GM19455 (cell line): ENCODE measurements around the gene ZNF611.
A peak's percentile ranks its signal among the peaks of the same experiment; 100 is the strongest.
"Not testable (repeated sequence)": the region's sequence is repeated elsewhere in the genome, so short reads cannot be mapped to it uniquely, and the experiment has no call there.

Experiments
- ATAC-seq: cut with Tn5 transposase; IDR thresholded peaks from one replicate; pipeline ENCODE4 v1.9.1; 2021; ENCODE audit not compliant: unreplicated experiment

The ZNF611 gene

GRCh38 chr19:52720541-52720940, 14.3 kb downstream of the ZNF611 start:
- not testable (repeated sequence) for ATAC-seq

GRCh38 chr19:52716522-52716921, 18.3 kb downstream of the ZNF611 start:
- no peak for ATAC-seq

DNA sequence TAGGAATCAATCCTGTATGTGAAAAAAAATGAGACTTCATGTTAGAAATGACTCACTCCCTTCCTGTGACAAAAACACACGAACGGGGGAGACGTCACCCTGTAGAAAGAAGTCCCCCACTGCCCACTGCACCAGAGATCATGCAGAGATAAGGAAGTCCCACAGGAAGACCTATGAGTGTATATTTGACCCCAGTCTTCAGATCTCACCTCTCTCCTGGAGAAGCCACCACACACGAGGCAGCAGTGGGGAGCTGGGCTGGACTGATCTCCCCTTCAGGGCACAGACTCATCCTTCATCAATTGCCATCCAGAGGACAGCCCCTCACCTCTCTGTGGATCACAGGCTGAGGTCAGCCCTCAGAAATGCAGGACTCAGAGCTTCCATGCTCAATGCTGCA, 18.9 kb downstream of the ZNF611 start:
- ATAC-seq: not testable (repeated sequence)

GRCh38 chr19:52715330-52715729, 19.5 kb downstream of the ZNF611 start:
- ATAC-seq: not testable (repeated sequence)

DNA sequence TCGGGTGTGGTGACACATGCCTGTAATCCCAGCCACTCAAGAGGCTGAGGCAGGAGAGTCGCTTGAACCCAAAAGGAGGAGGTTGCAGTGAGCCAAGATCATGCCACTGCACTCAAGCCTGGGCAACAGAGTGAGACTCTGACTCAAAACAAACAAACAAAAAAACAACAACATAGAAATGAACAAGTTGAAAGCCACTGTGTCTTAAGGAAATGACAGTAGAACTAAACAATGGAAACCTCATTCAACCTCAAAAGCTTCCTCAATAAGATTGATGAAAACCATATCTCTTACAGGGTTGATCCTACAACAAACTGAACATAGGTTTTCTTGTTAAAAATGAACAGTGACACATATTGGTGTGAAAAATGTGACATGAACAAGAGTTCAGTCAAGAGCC, 21.8 kb downstream of the ZNF611 start:
- not testable (repeated sequence) for ATAC-seq

DNA sequence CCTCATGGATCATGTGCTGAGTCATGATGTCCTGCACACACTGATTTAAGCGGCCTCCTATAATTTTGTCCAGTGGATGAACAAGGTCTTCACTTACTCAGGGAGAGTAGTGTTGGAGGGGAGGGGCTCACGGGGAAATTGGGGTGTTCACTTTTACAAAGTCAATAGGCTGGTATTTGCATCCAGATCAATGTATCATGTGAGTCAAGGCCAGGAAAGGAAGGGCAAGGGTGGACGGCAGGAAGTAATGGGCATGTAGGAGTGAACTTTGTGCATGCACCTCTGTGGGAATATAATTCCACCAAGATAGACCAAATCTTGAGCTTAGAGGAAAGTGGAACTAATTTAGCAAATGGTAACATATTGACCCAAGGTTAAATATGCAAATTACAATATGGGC, 23.2 kb downstream of the ZNF611 start:
- ATAC-seq: not testable (repeated sequence)

- no peak for ATAC-seq
These were observed 24.3 kb downstream of the ZNF611 start for GRCh38 chr19:52710538-52710937.

GRCh38 chr19:52705615-52706014, 29.2 kb downstream of the ZNF611 start:
- not testable (repeated sequence) for ATAC-seq

DNA sequence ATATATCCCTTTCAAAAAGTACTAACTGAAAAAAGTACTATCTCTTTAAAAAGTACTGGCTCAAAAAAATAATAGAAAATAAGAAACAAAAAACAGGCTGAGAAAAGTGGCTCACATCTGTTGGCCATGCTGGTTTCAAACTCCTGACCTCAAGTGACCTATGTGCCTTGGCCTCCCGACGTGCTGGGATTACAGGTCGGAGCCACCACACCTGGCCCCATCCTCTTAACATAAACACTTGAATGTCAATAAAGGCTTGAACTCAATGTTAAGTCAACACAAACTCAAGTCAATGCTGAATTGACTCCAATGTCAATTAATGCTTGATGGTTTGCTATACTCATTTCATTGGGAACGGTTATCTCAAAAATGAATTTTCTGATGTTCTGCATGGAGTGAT, 30.9 kb downstream of the ZNF611 start:
- ATAC-seq: no peak

DNA sequence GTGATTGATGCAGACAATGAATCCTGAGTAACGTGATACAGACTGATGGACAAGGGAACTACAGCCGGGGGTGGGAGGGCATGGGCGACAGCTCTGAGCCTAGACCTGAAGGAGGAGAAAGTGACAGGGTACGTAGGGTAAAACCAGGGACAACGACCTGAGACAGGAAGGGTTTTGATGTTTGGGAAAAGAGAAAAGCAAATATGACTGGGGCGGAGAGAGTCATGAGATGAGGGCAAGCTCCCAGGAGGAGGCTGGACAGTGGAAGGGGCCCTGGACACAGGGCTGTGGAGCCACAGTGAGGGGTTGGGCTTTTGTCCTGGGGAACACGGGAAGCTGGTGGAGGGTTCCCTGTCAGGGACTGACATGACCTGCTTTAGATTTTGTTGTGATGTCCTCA, 34.2 kb downstream of the ZNF611 start:
- ATAC-seq: no peak

DNA sequence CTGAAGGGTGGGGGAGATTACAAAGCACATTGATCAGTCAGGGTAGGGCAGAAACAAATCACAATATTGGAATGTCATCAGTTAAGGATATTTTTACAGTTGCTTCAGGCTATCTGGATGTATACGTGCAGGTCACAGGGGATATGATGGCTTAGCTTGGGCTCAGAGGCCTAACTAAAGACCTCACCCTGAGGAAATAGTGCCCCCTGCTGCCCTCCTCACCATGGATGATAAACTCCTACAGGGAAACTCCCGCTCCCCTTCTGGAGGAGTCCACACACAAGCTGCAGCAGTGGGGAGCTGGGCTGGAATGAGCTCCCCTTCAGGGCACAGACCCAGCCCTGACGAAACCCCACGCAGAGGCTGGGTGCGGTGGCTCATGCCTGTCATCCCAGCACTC, 35.3 kb downstream of the ZNF611 start:
- ATAC-seq: not testable (repeated sequence)

GRCh38 chr19:52695996-52696395, 38.8 kb downstream of the ZNF611 start:
- no peak for ATAC-seq

DNA sequence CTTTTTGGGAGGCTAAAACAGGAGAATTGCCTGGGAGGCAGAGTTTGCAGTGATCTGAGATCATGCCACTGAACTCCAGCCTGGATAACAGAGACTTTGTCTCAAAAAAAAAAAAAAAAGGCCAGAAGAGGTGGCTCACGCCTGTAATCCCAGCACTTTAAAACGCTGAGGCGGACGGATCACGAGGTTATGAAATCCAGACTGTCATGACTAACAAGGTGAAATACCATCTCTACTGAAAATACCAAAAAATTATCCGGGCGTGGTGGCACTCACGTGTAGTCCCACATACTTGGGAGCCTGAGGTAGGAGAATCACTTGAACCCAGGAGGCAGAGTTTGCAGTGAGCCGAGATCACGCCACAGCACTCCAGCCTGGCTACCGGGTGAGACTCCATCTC, 39.9 kb downstream of the ZNF611 start:
- ATAC-seq: no peak

DNA sequence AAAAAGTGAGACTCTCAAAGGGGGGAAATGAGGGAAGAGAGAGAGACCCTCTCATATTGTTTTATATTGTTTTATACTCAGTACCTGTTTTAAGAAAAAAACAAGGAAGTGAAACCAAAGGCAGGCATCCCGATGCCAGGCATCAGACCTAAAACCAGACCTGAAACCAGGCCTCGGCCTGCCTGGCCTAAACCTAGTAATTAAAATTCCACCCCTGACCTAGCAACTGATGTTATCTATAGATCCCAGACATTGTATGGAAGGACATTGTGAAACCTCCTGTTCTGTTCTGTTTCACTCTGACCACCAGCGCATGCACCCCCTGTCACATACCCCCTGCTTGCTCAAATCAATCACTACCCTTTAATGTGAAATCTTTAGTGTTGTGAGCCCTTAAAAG, 40.6 kb downstream of the ZNF611 start:
- not testable (repeated sequence) for ATAC-seq

- no peak for ATAC-seq
These were observed 42.3 kb downstream of the ZNF611 start for GRCh38 chr19:52692431-52693008.

DNA sequence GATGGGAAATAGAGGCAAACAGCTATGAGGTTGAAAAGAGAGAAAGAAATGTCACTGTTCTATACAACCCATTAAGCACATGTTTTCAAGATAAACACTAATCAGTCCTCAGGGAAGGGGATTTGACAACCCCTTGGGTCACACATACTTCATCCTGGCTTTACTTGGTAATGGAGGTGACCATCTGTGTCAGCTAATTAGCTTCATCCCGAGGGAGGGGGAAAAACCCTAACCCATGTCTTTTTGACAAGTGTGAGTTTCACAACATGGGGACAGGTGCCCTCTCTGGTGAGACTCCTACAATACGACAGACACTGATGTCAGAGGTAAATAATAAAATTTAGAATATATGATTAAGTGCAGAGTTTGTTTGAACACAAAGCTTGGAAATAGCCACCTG, 43.1 kb downstream of the ZNF611 start:
- no peak for ATAC-seq

DNA sequence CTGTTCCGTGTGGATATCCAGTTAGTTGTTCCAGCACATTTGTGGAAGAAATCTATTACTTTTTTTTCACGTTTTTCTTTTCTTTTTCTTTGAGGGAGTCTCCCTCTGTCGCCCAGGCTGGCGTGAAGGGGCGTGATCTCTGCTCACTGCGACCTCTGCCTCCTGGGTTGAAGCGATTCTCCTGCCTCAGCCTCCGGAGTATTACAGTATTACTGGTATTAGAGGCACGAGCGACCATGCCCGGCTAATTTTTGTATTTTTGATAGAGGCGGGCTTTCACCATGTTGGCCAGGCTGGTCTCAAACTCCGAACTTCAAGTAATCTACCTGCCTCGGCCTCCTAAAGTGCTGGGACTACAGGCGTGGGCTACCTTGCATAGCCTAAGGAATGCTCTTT, 43.6 kb downstream of the ZNF611 start:
- ATAC-seq: no peak

DNA sequence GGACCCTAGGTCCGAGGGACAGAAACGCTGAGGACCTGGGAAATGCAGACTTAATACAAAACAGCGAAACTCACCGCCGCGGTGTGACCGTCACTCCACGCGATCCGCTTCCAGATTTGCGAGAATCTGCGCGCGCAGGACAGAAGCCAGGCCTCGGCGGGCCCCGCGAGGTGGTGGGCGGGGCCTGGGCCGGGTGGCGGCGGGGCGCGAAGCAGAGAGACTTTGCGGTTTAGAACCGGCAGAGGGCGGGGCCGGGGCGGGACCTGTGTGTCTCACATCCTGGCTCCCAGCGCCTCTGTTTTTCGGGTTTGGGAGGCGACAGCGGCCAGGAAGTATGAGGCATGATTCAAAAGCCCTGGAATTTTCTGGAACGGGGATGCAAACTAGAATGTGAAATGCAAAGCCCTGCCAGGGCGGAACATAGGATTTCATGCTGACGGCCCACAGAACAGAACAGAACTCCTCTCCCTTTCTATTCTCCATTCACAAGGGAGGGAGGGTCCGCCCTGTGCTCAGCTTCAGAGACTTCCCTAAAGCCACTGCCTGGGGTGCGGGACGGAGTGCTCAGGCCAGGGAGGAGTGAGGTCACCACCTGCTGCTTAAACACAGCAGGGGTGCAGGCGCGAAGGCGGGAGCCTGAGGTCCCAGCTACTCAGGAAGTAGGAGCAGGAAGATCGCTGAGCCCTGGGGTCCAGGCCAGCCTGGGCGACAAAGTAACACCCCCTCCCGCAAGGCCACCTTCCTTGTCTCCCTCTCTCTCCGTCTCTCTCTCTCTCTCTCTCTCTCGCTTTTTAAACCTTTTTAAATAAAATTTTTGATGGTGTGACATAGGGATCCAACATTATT, 44.3 kb downstream of the ZNF611 start:
- ATAC-seq: peak; percentile 80

DNA sequence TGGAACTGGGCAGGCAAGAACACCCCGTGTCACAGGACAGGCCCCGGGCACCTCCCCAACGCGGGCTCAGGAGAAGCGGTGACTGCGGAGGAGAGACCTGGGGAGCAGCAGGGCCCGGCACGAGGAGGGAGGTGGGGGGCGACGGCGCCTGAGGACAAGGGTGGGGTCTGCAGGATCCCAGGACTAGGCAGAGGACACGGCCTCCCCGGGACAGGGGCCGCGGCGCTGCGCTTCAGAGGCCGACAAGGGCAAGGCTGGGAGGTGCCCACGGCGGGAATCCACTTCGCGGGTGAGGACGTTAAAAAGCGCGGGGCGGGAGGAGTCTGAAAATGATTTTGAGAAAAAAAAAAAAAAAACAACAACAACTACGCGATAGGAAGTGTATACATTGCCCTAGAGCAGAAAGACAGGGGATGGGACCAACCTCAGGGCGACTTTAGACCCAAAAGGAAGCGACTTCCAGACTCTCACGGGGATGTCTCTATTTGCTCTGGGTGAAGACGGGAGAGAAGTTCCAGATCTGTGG, 44.9 kb downstream of the ZNF611 start:
- ATAC-seq: peak; percentile 47

DNA sequence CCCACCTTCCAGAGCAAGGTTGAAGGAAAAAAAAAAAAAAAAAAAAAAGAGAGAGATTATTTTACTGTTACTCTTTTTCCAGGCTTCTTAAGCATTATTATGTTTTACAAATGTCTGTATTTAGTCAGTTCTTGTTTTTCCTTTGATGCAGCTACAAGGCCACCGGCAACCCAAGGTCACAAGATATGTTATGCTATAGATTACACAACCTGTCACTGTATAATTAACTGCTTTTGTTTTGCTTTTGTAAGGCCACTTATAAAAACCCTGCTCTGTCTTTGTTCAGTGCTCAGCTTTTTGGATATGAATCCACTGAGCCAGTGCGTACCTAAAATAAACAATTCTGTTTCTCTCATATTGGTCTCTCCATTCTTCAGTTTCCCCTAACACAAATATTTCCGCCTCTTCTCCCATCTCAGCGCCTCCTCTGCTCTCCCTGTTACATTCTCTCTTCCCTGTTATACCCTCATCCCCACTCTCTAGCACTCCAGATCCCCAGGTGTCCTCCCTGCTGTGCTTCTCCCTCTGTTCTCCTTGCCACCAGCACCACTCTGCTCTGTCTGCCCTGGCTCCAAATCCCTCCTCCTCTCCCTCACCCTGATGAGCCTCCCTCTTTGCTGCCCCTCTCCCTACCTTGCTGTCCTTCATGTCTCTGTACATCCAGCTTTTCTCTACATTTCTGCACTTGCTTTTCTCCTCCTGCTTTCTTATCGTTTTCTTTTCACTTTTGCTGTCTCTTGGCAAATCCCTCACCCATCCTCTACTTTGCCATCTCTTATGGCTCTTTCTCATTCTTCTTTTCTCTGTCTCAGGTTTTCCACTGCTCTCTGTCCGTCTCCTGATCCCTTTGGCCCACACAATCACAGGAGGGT, 45.7 kb downstream of the ZNF611 start:
- ATAC-seq: not testable (repeated sequence)

DNA sequence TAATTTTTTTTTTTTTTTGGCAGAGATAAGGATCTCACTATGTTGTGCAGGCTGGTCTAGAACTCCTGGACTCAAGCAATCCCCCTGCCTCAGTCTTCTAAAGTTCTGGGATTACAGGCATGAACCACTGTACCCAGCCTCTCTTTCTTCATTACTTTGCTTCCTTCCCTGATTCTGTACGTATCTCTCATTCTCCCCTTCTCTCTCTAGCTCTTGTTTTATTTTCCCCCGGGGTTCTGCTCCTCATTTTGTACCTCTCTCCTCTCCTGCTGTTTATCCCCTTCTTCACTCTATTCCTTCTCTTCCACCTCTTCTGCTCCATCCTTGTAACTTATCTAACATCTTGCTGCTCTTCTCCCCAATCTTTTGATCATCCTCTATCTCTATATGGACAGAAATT, 46.5 kb downstream of the ZNF611 start:
- no peak for ATAC-seq
